HG03558 (cell line): Measurements from ENCODE around the gene CAMK2B.

Experiments used
- ATAC-seq: cut with Tn5 transposase; IDR thresholded peaks from one replicate; pipeline ENCODE4 v1.9.1; 2021; ENCODE audit warnings: moderate number of reproducible peaks; ENCODE audit not compliant: unreplicated experiment; ENCODE audit errors: extremely low read depth

The CAMK2B gene

GRCh38 chr7:44311561-44312495 lies 13.6 kb downstream of the CAMK2B start:
- no peak for ATAC-seq

DNA sequence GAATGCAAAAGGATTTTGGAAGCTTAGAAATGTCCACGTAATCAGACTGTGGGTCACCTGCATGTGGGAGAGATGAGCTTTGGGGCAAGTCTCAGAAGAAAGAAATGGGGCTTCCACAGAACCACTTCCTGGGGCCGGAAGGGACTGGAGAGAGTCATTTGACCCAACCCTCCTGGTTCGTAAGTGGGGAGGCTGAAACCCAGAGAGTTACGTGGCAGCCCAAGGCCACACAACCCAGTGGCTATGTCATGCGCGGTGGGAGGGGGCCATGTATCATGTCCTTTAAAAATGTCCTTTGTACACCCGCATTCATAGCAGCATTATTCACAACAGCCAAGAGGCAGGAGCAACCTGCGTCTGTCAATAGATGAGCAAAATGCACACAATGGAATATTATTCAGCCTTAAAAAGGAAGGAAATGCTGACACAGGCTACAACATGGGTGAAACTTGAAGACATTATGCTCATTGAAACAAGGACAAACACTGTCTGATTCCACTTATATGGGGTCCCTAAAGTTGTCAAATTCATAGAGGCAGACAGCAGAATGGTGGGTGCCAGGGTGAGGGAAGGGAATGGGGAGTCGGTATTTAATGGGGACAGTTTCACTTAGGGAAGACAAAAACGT lies 15.1 kb downstream of the CAMK2B start:
- ATAC-seq: no peak

DNA sequence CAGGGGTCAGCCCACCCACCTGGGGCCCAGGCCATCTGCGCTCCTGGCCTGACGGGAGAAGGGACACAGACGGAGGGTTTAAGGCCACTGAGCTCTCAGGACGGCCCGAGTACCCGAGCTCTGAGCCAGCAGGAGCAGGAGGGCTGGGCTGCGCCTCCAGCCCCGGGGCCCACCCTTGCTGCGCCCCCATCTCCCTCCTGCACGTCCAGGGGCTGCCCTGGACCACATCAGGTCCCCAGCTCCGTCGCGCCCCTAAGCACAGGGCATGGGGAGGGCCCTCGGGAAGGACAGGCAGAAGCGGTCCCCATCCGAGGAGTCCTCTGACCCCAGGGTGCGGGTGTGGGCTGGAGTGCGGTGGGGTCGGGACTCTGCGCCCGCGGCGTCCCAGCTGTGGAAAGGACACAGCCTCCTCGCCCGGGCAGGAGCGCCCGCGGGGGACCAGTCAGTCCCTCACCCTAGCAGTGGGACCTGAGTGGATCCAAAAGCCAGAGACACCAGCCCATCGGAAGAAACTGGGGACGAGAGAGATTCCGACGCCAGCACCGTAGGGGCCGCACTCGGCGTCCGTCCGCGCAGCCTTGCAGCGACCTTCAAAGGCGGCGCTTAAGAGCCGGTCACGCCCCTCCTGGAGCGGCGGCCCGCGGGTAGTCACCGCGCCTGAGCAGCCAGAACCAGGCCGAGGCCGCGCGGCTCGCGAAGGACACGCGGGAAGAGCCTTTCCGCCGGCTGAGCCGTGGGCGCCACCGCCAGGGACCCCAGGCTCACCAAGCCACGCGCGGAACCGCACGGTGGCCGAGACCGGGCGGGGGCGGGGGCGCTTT lies 15.9 kb downstream of the CAMK2B start:
- ATAC-seq: no peak

DNA sequence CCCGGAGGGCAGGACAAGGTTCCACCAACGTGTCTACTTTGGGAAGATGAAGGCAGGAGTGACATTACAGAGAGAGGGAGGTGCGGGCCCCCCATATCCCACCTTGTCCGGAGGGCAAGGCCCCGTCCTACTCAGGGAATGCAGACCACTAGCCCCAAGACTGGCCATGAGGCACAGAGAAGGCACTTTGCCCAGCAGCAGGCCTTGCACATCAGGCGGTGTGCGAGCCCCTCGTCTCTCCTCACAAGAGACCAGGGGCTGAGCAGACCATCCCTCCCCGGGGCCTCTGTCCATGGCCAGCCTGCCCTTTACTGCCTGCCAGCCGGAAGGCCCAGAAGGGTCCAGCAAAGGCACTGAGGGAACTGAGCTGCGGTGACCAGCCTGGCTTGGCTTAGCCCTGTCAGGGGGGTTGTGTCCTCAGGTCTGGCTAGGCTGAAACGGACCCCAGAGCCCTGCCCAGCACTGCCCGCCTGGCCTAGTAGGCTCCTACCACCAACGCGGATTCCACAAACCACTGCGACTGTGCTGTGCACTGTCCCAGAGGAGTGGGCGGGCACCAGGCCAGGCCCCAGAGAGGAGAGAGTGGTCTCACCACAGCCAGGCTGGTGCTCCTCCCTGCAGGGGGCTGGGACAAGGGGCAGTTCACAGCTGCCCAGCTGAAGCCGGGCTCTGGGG lies 16.7 kb downstream of the CAMK2B start:
- no peak for ATAC-seq

DNA sequence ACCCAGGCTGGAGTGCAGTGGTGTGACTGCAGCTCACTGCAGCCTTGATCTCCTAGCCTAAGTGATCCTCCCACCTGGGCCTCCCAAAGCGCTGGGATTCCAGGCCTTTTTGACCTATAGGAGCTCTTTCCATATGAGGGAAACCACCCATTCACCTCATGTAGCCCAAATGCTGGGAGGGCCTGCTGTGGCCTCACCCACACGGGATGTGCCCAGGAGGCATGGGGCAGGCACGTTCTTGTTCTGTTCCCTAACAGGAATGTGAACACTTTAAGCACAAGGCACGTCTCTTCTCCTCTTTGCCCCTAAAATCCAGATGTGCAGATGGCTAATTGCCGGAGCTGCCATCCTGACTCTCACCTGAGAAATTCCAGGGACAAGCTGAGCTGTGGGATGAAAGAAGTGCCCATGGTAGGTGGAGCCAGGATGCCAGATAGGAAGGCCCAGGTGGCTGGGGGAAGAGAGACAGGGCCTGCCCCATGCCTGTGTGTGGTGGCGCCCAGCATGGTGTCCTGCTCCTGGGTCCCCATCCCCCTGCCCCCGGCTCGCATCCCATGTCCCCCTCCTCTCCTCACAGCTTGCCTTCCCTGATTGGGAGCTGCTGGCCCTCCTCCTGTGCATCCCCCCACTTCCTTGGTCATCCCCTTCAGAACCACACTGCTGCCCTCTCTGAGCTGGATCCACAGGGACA lies 17.3 kb downstream of the CAMK2B start:
- no peak for ATAC-seq

DNA sequence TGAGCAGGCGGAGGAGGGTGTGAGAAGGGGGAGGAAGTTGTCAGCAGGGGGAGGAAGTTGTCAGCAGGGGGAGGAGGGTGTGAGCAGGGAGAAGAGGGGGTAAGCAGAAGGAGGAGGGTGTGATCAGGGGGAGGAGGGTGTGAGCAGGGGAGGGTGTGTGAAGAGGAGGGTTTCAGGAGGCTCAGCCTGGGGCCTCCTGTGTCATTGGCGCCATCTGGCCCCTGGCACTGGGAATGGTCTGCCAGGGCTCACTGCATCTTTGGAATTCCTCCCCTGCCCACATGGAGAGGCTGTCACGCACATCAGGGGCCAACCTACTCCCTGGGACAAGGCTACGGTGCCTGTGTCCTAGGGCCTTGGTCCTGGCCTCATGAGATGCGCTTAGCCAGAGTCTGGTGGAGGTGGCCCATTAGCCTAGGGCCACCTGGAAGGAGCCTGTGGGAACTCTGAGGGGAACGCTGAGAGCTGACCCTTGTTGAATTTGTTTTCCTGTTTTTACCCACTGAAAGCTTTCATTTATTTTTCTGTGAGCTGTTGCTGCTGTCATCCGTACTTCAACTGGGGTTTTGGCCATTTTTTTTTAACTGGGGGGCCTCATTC lies 18.0 kb downstream of the CAMK2B start:
- ATAC-seq: no peak

- no peak for ATAC-seq
Measured at GRCh38 chr7:44306606-44307005, 18.8 kb downstream of the CAMK2B start.

DNA sequence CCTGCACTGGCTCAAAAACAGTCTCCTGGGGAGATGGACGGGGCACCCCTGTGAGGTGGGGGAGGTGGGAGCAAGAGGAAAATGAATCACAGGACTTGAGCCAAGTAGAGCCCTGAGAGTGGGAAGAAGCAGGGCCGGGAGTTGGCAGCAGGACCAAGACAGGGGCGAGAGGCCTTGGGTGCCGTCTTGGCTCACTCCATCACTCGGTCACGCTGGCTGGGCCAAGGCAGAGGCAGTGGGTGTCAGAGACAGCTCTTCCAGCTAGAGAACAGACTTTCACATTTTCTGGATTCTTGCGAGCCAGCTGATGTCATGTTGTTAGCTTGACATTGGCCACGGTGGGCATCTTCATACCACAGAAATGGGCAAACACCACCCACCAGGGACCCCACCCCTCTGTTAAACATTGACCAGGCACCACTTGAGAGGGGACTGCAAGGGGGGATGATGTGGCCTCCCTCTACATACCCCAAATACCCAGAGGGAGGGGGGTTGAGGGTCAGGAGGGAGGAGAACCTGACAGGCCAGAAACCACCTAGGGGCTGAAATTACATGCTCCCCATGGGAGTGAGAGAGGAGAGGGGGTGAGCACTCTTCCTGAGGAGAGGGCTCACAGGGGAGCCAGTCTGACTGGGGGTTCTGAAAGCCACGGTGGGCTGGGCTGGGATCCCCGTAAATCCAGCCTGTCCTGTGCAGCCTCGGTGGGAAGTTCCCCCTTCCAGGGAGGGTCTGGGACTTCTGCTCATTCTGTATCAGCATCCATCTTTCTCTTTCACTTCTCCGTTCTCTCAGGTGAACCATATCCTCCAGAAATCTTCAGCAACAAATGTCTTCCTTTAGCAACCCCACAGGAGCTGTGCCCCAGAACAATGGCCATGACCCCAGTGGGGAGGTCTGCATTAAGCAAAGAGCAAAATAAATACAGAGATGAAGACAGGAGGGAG lies 19.6 kb downstream of the CAMK2B start:
- ATAC-seq: no peak

- ATAC-seq: no peak
Measured at GRCh38 chr7:44294325-44295069, 30.9 kb downstream of the CAMK2B start.

GRCh38 chr7:44293561-44294324 lies 31.7 kb downstream of the CAMK2B start:
- ATAC-seq: no peak

GRCh38 chr7:44292876-44293560 lies 32.4 kb downstream of the CAMK2B start:
- ATAC-seq: no peak

DNA sequence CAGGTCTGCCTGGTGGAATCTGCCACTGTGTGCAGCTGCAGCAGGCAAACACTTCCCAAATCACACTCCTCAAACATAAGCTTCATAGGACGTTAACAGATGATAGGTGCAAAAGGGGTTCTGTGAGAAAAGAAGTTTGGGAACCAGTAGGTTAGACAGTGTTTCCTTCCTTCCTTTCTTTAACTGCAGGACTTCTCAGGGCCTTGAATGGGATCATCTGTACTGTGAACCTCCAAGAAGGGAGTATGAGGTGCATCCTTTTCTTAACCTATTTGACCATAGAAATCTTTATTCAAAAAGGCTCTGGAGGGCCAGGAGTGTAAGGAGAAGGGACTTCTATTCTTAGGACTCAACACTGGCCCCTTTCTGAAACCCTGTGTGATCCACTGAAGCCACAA lies 33.0 kb downstream of the CAMK2B start:
- no peak for ATAC-seq

- no peak for ATAC-seq
Measured at GRCh38 chr7:44291733-44292419, 33.5 kb downstream of the CAMK2B start.

DNA sequence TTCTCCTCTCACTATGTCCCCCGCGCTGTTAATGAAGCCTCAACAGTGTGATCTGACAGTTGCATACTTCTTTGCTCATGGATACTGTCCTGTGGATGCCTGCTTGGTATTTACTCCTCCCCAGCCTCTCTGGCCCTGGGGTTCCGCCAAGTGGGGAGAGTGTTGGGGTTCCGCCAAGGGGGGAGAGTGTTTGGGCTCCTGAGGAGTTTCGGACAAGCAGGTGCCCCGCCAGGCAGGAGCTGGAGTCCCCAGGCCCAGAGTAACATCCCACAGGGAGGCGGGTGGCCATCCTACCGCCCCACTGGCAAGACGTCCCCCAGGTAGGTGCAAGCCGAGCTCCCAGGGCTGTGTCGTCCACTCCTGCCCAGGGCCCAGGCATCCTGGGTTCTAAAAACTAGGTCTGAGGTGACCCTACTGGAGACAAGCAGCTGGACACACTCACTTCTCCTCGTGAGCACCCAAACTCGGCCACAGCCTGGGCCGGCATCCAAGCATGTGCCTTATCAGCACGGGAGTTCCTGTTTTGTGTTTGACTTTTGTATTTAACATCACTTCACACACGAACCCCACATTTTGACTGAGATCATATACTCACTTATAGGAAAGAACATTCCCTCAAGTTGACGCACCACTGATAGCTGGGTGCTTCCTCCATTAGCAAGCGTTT lies 34.2 kb downstream of the CAMK2B start:
- ATAC-seq: no peak

GRCh38 chr7:44290252-44290620 lies 35.2 kb downstream of the CAMK2B start:
- no peak for ATAC-seq
